Activated CD8-positive, alpha-beta T cell treated with anti-CD3 and anti-CD28 coated beads, Interleukin-2, amount 10 ng/mL, durations not matched to agents 7 days and 5 days (primary cell): ENCODE data around the gene TRIL. TPM values are rescaled to one million over a fixed set of nuclear protein-coding genes. Genes with fewer than 3 reads are reported as not detected.

Experiments
- ATAC-seq: fragments of 150-1000 bp; cut with Tn5 transposase; one replicate; pipeline ENCODE4 v1.10.0; 2021; ENCODE audit warnings: moderate library complexity
- CTCF ChIA-PET: fragments of 350-600 bp; sonication (Branson Sonifier 250); formaldehyde crosslinking; loops from one replicate; lab custom pipeline; 2021; ENCODE audit warnings: antibody characterized with exemption; lab: Charles Lee
- POLR2A ChIA-PET: fragments of 350-600 bp; sonication (Branson Sonifier 250); formaldehyde crosslinking; loops from one replicate; lab custom pipeline; 2021; ENCODE audit warnings: antibody characterized with exemption; lab: Charles Lee
- DNase-seq: peaks from one replicate; pipeline ENCODE4 v3.0.0-alpha.2; 2020
- H3K27ac Mint-ChIP-seq: one replicate; pipeline ENCODE4 v1.8.0; 2021; ENCODE audit warnings: mild to moderate bottlenecking, mixed read lengths
- H3K27me3 Mint-ChIP-seq: one replicate; pipeline ENCODE4 v1.8.0; 2021; ENCODE audit warnings: low read depth, mixed read lengths
- H3K36me3 Mint-ChIP-seq: one replicate; pipeline ENCODE4 v1.8.0; 2021; ENCODE audit warnings: low read depth, mixed read lengths
- H3K4me1 Mint-ChIP-seq: one replicate; pipeline ENCODE4 v1.8.0; 2021; ENCODE audit warnings: low read depth, mixed read lengths
- H3K4me3 Mint-ChIP-seq: one replicate; pipeline ENCODE4 v1.8.0; 2021; ENCODE audit warnings: mild to moderate bottlenecking, mixed read lengths
- H3K9me3 Mint-ChIP-seq: one replicate; pipeline ENCODE4 v1.8.0; 2022; ENCODE audit warnings: mixed read lengths; ENCODE audit not compliant: insufficient read depth
- total RNA-seq, 2 experiments: library from RNA; stranded (reverse); gene quantifications; one replicate each; pipeline ENCODE4 v1.2.3, GENCODE V29; 2021

Gene TRIL
- total RNA-seq, 2 experiments from 2014 or later, result not detected

DNA sequence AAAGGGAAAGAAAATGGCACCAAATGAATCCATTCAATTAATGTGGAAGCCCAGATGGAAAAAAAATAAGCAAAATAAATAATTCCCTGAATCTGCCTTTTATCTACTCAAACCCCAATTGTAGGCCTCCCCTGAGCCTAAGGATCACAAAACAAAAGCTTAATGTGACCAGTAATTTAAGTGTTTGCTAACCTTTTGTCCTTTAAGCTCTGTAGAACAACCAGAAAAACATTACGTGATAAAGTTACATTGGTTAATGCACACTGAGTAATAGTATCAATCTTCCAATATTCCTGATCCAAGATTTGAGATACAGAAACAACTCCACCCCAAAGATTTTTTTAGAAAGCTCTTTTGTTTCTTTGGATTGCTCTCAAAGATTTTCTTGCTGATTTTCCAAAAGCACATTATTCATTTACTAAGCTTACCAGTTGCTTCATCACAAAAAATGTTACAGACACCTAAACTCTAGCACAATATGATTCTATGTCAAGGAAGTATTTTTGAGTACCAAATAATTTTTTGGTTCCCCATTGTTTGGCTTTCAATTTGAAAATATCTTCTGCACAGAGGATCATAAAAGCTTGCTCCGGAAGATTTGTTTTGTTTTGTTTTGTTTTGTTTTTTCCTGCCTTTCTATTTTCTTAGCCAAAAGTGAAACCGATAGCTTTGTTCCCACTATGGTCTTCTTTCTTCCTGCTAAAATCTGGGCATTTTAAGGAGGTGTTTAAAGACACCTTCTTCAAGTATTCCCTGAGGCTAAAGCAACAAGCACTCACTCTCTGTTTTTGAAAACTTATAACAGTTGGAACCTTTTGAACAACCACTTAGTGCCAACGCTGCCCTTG, 54.2 kb downstream of the TRIL start:
- ATAC-seq, result no peak
- Mint-ChIP-seq H3K36me3 (no peaks in the 10 kb centered on the region), H3K4me1 (no peaks in the 10 kb centered on the region), H3K4me3 (no peak overlapping the region), H3K27ac (no peak overlapping the region), H3K27me3 (peaks cover 4% of the 10 kb centered on the region), H3K9me3 (no peaks in the 10 kb centered on the region)
- no peak for DNase-seq
- POLR2A ChIA-PET, result no interaction called here
- CTCF ChIA-PET, result interaction anchor here (2.7 kb wide), 1 partner anchor 18 kb away, joined by 16 read pairs; no protein-coding TSS in a partner anchor

Other genes starting within 250 kb of the TRIL start
- not detected for gene CPVL, start 188.2 kb upstream of the TRIL start, total RNA-seq
- 1 to 10 TPM; 8.7 to 9.2 TPM for gene CHN2, start 236.4 kb upstream of the TRIL start, total RNA-seq